ENCODE measurements around the gene CASQ2. TPM values are rescaled to one million over a fixed set of nuclear protein-coding genes. Genes with fewer than 3 reads are reported as not detected.

CASQ2 gene
- total RNA-seq, 6 experiments from 2014 or later: not detected

- peaks cover 5% of the 10 kb centered on the region; the same call in 1 of the 2 replicates for H3K4me1 Mint-ChIP-seq (ENCODE audit: low read depth)
- no peak overlapping the region for H3K27ac Mint-ChIP-seq
- no peak for TF ChIP-seq CTCF (IDR thresholded peaks at IDR 0.05)
- no peaks in the 10 kb centered on the region for H3K9me3 Mint-ChIP-seq
- H3K4me3 Mint-ChIP-seq: no peak overlapping the region
- H3K36me3 Mint-ChIP-seq (ENCODE audit: low read depth): no peaks in the 10 kb centered on the region
- H3K27me3 Mint-ChIP-seq (ENCODE audit: insufficient read depth): peaks cover 18% of the 10 kb centered on the region
- DNase-seq: no peak
Measured at GRCh38 chr1:115705963-115706362, 62.6 kb downstream of the CASQ2 start.

- Mint-ChIP-seq H3K9me3 (no peaks in the 10 kb centered on the region), H3K4me1 (ENCODE audit: low read depth) (peaks cover 5% of the 10 kb centered on the region; the same call in 1 of the 2 replicates), H3K27me3 (ENCODE audit: insufficient read depth) (peaks cover 19% of the 10 kb centered on the region), H3K27ac (no peak overlapping the region), H3K4me3 (no peak overlapping the region), H3K36me3 (ENCODE audit: low read depth) (no peaks in the 10 kb centered on the region)
- DNase-seq: no peak
- TF ChIP-seq CTCF (IDR thresholded peaks at IDR 0.05): no peak
Measured at GRCh38 chr1:115705085-115705951, 63.2 kb downstream of the CASQ2 start.

- H3K9me3 Mint-ChIP-seq: no peaks in the 10 kb centered on the region
- TF ChIP-seq CTCF (IDR thresholded peaks at IDR 0.05): no peak
- H3K36me3 Mint-ChIP-seq (ENCODE audit: low read depth): no peaks in the 10 kb centered on the region
- peaks cover 13% of the 10 kb centered on the region for H3K27me3 Mint-ChIP-seq (ENCODE audit: insufficient read depth)
- no peak overlapping the region for H3K4me3 Mint-ChIP-seq
- H3K4me1 Mint-ChIP-seq (ENCODE audit: low read depth): peaks cover 5% of the 10 kb centered on the region; the same call in 1 of the 2 replicates
- no peak for DNase-seq
- H3K27ac Mint-ChIP-seq: no peak overlapping the region
Measured at GRCh38 chr1:115702959-115703358, 65.6 kb downstream of the CASQ2 start.

GRCh38 chr1:115701090-115701489 lies 67.4 kb downstream of the CASQ2 start:
- Mint-ChIP-seq H3K27me3 (ENCODE audit: insufficient read depth) (peaks cover 13% of the 10 kb centered on the region), H3K36me3 (ENCODE audit: low read depth) (no peaks in the 10 kb centered on the region), H3K4me1 (ENCODE audit: low read depth) (no peaks in the 10 kb centered on the region), H3K9me3 (no peaks in the 10 kb centered on the region), H3K4me3 (no peak overlapping the region), H3K27ac (no peak overlapping the region)
- TF ChIP-seq CTCF (IDR thresholded peaks at IDR 0.05): no peak
- no peak for DNase-seq

- Mint-ChIP-seq H3K4me3 (no peak overlapping the region), H3K27me3 (ENCODE audit: insufficient read depth) (peaks cover 11% of the 10 kb centered on the region), H3K36me3 (ENCODE audit: low read depth) (no peaks in the 10 kb centered on the region), H3K27ac (no peak overlapping the region), H3K4me1 (ENCODE audit: low read depth) (no peaks in the 10 kb centered on the region), H3K9me3 (no peaks in the 10 kb centered on the region)
- no peak for DNase-seq
- TF ChIP-seq CTCF (IDR thresholded peaks at IDR 0.05): no peak
Measured at GRCh38 chr1:115697619-115698018, 70.9 kb downstream of the CASQ2 start.

Measured in HFFc6 (cell line).